Endothelial cell of umbilical vein (primary cell): Measurements from ENCODE around the gene CLDN5. TPM values are rescaled to one million over a fixed set of nuclear protein-coding genes. Genes with fewer than 3 reads are reported as not detected.

Experiments used
- BruUV-seq: library from RNA; stranded (reverse); fragments of 400-500 nt; replicated peaks from 2 replicates; lab custom pipeline; 2021; lab: Mats Ljungman, UMichigan
- CTCF ChIA-PET: fragments of 300-600, 350-600 bp; sonication (Branson Sonifier 250); formaldehyde crosslinking; loops from one replicate; lab custom pipeline; 2021; ENCODE audit warnings: antibody characterized with exemption, inconsistent platforms; lab: Charles Lee
- POLR2A ChIA-PET: fragments of 300-600, 350-600 bp; sonication (Branson Sonifier 250); formaldehyde crosslinking; loops from one replicate; lab custom pipeline; 2021; ENCODE audit warnings: antibody characterized with exemption, inconsistent platforms; lab: Charles Lee
- DNase-seq: peaks from one replicate; pipeline ENCODE4 v3.0.0-alpha.2; 2011; ENCODE audit warnings: low read depth, low spot score
- FAIRE-seq: peaks from 2 replicates; lab custom pipeline; 2011; peaks lifted over from hg19 to GRCh38; lab: Jason Lieb, UNC
- H2AFZ ChIP-seq: 2 replicates; pipeline ENCODE4 v1.6.0; 2012; ENCODE audit warnings: low read depth, low read length, control low read depth, inconsistent platforms
- H3K27ac ChIP-seq: 2 replicates; pipeline ENCODE4 v1.5.1; 2011; ENCODE audit warnings: low read depth, mild to moderate bottlenecking, control low read depth, low read length, moderate library complexity; ENCODE audit not compliant: insufficient read depth
- H3K27me3 ChIP-seq, 2 experiments: 2 replicates each; pipeline versions ENCODE4 v1.6.0 to v1.6.1; 2011; ENCODE audit warnings: low read length in 2 of 2, mixed read lengths in 1 of 2; ENCODE audit not compliant: control insufficient read depth in 2 of 2, insufficient read depth in 2 of 2
- H3K36me3 ChIP-seq, 2 experiments: 2 replicates in 1 of 2; 3 replicates in 1 of 2; pipeline ENCODE4 v1.5.1; 2011; ENCODE audit warnings: low read length in 2 of 2, mild to moderate bottlenecking in 1 of 2, moderate library complexity in 1 of 2; ENCODE audit not compliant: control insufficient read depth in 2 of 2, insufficient read depth in 2 of 2; ENCODE audit errors: extremely low read depth in 1 of 2
- H3K4me1 ChIP-seq: 3 replicates; pipeline ENCODE4 v1.5.1; 2011; ENCODE audit warnings: mild to moderate bottlenecking, low read length; ENCODE audit not compliant: control insufficient read depth, insufficient read depth; ENCODE audit errors: extremely low read depth
- H3K4me2 ChIP-seq: 2 replicates; pipeline ENCODE4 v1.6.1; 2011; ENCODE audit warnings: low read length, control low read depth, mixed read lengths; ENCODE audit not compliant: insufficient read depth
- H3K4me3 ChIP-seq, 3 experiments: fragments of 200-600 bp in 1 of 3; sonication (generic), shearing (Covaris generic) in 1 of 3; replicated peaks in 1 of 3; 2 replicates each; pipeline ENCODE4 v1.5.1; 2011 to 2016; ENCODE audit warnings: control low read depth in 3 of 3, low read length in 3 of 3, mild to moderate bottlenecking in 2 of 3, inconsistent platforms in 1 of 3, low read depth in 1 of 3, moderate library complexity in 1 of 3; ENCODE audit not compliant: insufficient read depth in 1 of 3
- H3K79me2 ChIP-seq: 2 replicates; pipeline ENCODE4 v1.6.0; 2012; ENCODE audit warnings: low read length, inconsistent platforms; ENCODE audit not compliant: control insufficient read depth, insufficient read depth
- H3K9ac ChIP-seq: replicated peaks from 2 replicates; pipeline ENCODE3; 2011; ENCODE audit warnings: low read length, control low read depth; ENCODE audit not compliant: insufficient read depth; ENCODE audit errors: extremely low read depth
- H3K9me1 ChIP-seq: replicated peaks from 3 replicates; pipeline ENCODE4 v1.6.0; 2011; ENCODE audit warnings: mild to moderate bottlenecking, low read length; ENCODE audit not compliant: control insufficient read depth, insufficient read depth; ENCODE audit errors: extremely low read depth
- H3K9me3 ChIP-seq: replicated peaks from 2 replicates; pipeline ENCODE4 v1.5.1; 2012; ENCODE audit warnings: low read length, inconsistent platforms; ENCODE audit not compliant: control insufficient read depth, insufficient read depth
- H4K20me1 ChIP-seq: replicated peaks from 2 replicates; pipeline ENCODE3; 2011; ENCODE audit warnings: mild to moderate bottlenecking, low read length; ENCODE audit not compliant: control insufficient read depth, insufficient read depth; ENCODE audit errors: extremely low read depth
- EZH2 ChIP-seq: IDR thresholded peaks from 2 replicates; pipeline ENCODE4 v1.6.1; 2012; ENCODE audit warnings: borderline replicate concordance, low read depth, mild to moderate bottlenecking, moderate library complexity, low read length, inconsistent platforms; ENCODE audit not compliant: severe bottlenecking
- FOS ChIP-seq: IDR thresholded peaks from 2 replicates; pipeline ENCODE4 v1.6.1; 2011; ENCODE audit warnings: mild to moderate bottlenecking, low read length, moderate library complexity, borderline replicate concordance; ENCODE audit not compliant: insufficient read depth
- GATA2 ChIP-seq: IDR thresholded peaks from 2 replicates; pipeline ENCODE4 v1.7.0; 2011; ENCODE audit warnings: low read depth, mild to moderate bottlenecking, moderate library complexity, mixed read lengths, low read length; ENCODE audit not compliant: insufficient read length, insufficient read depth
- JUN ChIP-seq: IDR thresholded peaks from 2 replicates; pipeline ENCODE4 v1.6.1; 2011; ENCODE audit warnings: borderline replicate concordance, low read depth; ENCODE audit not compliant: insufficient read length, insufficient read depth
- MYC ChIP-seq: IDR thresholded peaks from one replicate; pipeline ENCODE4 v1.6.1; 2011; ENCODE audit warnings: mild to moderate bottlenecking, low read depth, low read length
- POLR2A ChIP-seq: IDR thresholded peaks from 2 replicates; pipeline ENCODE4 v1.6.1; 2012; ENCODE audit warnings: low read depth, mild to moderate bottlenecking, control low read depth, low read length
- POLR2AphosphoS5 ChIP-seq: IDR thresholded peaks from 2 replicates; pipeline ENCODE4 v1.6.1; 2012; ENCODE audit warnings: low read depth, mild to moderate bottlenecking, control low read depth, low read length, moderate library complexity; ENCODE audit not compliant: insufficient read depth
- dilution Hi-C: fragments of 300-500 bp; cut with MboI; formaldehyde crosslinking; loops from one replicate; pipeline ENCODE4 v1.15.0; 2019; ENCODE audit warnings: low sequenced_read_pairs; ENCODE audit not compliant: extremely low pct_ligation_motif_present
- intact Hi-C: fragments of 100-400 bp; cut with micrococcal nuclease; formaldehyde crosslinking; loops from one replicate; pipeline ENCODE4 v1.10.0; 2022
- polyA plus RNA-seq, 4 experiments: library from polyadenylated mRNA; depleted of rRNA in 3 of 4; stranded (reverse) in 3 of 4; unstranded in 1 of 4; fragments of >200 nt; gene quantifications; 2 replicates each; pipeline versions ENCODE4 v1.2.1 to v1.2.3, GENCODE V29; 2011 to 2012; ENCODE audit warnings: missing spikeins in 1 of 4
- total RNA-seq: library from RNA; stranded (reverse); gene quantifications from 2 replicates; pipeline ENCODE4 v1.2.3, GENCODE V29; 2021
- TF ChIP-seq, protein P1 (sequence below): IDR thresholded peaks from 2 replicates; pipeline ENCODE4 v1.6.1; 2011; ENCODE audit not compliant: insufficient read depth, insufficient read length
- TF ChIP-seq, protein P2 (sequence below), 2 donors: IDR thresholded peaks; 1 replicate in 1 of 2; 2 replicates in 1 of 2; pipeline ENCODE4 v1.5.1; 2011; ENCODE audit warnings: low read length in 2 of 2, mild to moderate bottlenecking in 2 of 2, moderate library complexity in 2 of 2, control low read depth in 1 of 2, inconsistent platforms in 1 of 2, low read depth in 1 of 2; ENCODE audit not compliant: insufficient read depth in 1 of 2; ENCODE audit errors: extremely low read depth in 1 of 2

The CLDN5 gene
- total and polyA plus RNA-seq, 2 donors (not counting 3 experiments of a cell fraction or from before 2014, with no cell fraction given): 198 to 252 TPM

DNA sequence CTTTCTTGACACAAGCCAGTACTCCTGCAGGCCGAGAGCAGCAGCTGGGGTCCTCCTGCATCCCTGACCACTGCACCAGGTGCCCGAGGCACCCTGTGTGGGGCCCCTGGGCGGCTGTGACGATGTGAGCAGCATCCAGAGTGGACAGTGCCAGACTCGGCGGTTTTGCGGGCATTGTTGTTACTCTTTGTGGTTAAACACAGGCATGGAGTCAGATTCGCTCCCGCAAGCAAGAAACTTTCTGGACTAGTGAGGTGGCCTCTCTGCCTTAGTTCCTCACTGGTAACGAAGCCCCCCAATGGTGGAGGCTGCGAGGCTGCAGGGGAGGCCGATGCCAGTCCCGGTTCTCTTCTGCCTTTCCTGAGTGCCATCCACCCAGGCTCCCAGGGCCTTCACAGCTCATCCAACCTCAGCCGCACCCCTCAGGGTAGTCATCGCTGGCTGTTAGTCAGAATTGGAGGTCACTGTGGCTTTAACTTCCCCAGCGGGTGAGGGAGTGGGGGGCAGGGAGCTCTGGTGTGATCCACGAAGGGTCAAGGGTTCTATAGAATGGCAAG is 3.7 kb upstream of the CLDN5 start:
- Histone ChIP-seq H4K20me1 (no peaks in the 10 kb centered on the region), H3K4me1 (peaks cover 31% of the 10 kb centered on the region), H3K9me3 (no peaks in the 10 kb centered on the region), H3K4me3 (no peak overlapping the region), H2AFZ (no peak overlapping the region), H3K27ac (no peak overlapping the region), H3K79me2 (peaks cover 12% of the 10 kb centered on the region), H3K36me3 (no peaks in the 10 kb centered on the region), H3K27me3 (no peaks in the 10 kb centered on the region), H3K9ac (no peak overlapping the region), H3K9me1 (no peaks in the 10 kb centered on the region), H3K4me2 (no peak overlapping the region)
- intact Hi-C loops: no loop called here
- CTCF ChIA-PET: interaction anchor here (1.8 kb wide), 1 partner anchor 102 kb away, joined by 5 read pairs; no protein-coding TSS in a partner anchor
- DNase-seq: no peak
- dilution Hi-C loops: no loop called here
- POLR2A ChIA-PET: no interaction called here
- TF ChIP-seq, protein P1, sequence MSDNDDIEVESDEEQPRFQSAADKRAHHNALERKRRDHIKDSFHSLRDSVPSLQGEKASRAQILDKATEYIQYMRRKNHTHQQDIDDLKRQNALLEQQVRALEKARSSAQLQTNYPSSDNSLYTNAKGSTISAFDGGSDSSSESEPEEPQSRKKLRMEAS: no peak
- TF ChIP-seq POLR2A: no peak
- TF ChIP-seq EZH2: no peak
- TF ChIP-seq POLR2AphosphoS5: no peak
- no peak for TF ChIP-seq FOS
- no peak for TF ChIP-seq JUN
- TF ChIP-seq MYC: no peak
- no peak for TF ChIP-seq GATA2
- TF ChIP-seq, protein P2, sequence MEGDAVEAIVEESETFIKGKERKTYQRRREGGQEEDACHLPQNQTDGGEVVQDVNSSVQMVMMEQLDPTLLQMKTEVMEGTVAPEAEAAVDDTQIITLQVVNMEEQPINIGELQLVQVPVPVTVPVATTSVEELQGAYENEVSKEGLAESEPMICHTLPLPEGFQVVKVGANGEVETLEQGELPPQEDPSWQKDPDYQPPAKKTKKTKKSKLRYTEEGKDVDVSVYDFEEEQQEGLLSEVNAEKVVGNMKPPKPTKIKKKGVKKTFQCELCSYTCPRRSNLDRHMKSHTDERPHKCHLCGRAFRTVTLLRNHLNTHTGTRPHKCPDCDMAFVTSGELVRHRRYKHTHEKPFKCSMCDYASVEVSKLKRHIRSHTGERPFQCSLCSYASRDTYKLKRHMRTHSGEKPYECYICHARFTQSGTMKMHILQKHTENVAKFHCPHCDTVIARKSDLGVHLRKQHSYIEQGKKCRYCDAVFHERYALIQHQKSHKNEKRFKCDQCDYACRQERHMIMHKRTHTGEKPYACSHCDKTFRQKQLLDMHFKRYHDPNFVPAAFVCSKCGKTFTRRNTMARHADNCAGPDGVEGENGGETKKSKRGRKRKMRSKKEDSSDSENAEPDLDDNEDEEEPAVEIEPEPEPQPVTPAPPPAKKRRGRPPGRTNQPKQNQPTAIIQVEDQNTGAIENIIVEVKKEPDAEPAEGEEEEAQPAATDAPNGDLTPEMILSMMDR (IDR thresholded peaks at IDR 0.05; ENCODE audit: extremely low read depth in 1 of 2, insufficient read depth in 1 of 2, low read depth in 1 of 2, low read length in 2 of 2): no peak
- FAIRE-seq: no peak
- no TSS peak for BruUV-seq
